GM12878 (cell line): ENCODE results near the gene CXCL8. TPM values are rescaled to one million over a fixed set of nuclear protein-coding genes. Genes with fewer than 3 reads are reported as not detected.
A peak's percentile ranks its signal among the peaks of the same experiment; 100 is the strongest.

Experiments
- ATAC-seq: fragments of 200-7000 bp; cut with Tn5 transposase; 3 replicates; pipeline ENCODE4 v1.9.1; 2020; ENCODE audit warnings: mild to moderate bottlenecking, moderate library complexity
- BruUV-seq: library from RNA; stranded (reverse); fragments of 400-500 nt; replicated peaks from 2 replicates; lab custom pipeline; 2021; lab: Mats Ljungman, UMichigan
- CTCF ChIA-PET: fragments of 300-600 bp; sonication (Branson Sonifier 250); formaldehyde crosslinking; extraction: SDS; loops from one replicate; lab custom pipeline; 2021; ENCODE audit warnings: inconsistent platforms; lab: Yijun Ruan, JAX
- POLR2A ChIA-PET: fragments of 350-600 bp; formaldehyde crosslinking; extraction: SDS; loops from one replicate; lab custom pipeline; 2021; ENCODE audit warnings: inconsistent platforms; lab: Charles Lee
- RAD21 ChIA-PET: fragments of 300-600 bp; sonication (Branson Sonifier 250); formaldehyde crosslinking; loops from one replicate; lab custom pipeline; 2023; ENCODE audit warnings: antibody characterized with exemption; ENCODE audit not compliant: unreplicated experiment; lab: Charles Lee
- SMC1A ChIA-PET: fragments of 300-600 bp; sonication (Branson Sonifier 250); formaldehyde crosslinking; loops from one replicate; lab custom pipeline; 2023; ENCODE audit not compliant: unreplicated experiment, uncharacterized antibody; lab: Charles Lee
- DNase-seq: peaks from one replicate; pipeline ENCODE4 v3.0.0-alpha.2; 2011; ENCODE audit warnings: low read depth, low spot score
- FAIRE-seq: peaks from 3 replicates; lab custom pipeline; 2011; peaks lifted over from hg19 to GRCh38; lab: Jason Lieb, UNC
- H2AFZ ChIP-seq: 2 replicates; pipeline ENCODE4 v1.6.0; 2011; ENCODE audit warnings: low read depth, low read length, control low read depth; ENCODE audit not compliant: control insufficient read depth
- H3K27ac ChIP-seq: 2 replicates; pipeline ENCODE4 v1.5.1; 2011; ENCODE audit warnings: control low read depth; ENCODE audit not compliant: control insufficient read depth, insufficient read depth
- H3K27me3 ChIP-seq, 2 experiments: replicated peaks in 1 of 2; 2 replicates each; pipeline versions ENCODE4 v1.6.0 to v1.6.1; 2011; ENCODE audit warnings: low read length in 1 of 2; ENCODE audit not compliant: control insufficient read depth in 2 of 2, insufficient read depth in 2 of 2
- H3K36me3 ChIP-seq, 2 experiments: 2 replicates each; pipeline ENCODE4 v1.5.1; 2011; ENCODE audit warnings: low read length in 1 of 2; ENCODE audit not compliant: control insufficient read depth in 2 of 2, insufficient read depth in 2 of 2
- H3K4me1 ChIP-seq: 2 replicates; pipeline ENCODE4 v1.6.1; 2011; ENCODE audit warnings: mild to moderate bottlenecking, low read length, moderate library complexity, mixed read lengths; ENCODE audit not compliant: control insufficient read depth, insufficient read depth
- H3K4me2 ChIP-seq: 2 replicates; pipeline ENCODE4 v1.6.0; 2011; ENCODE audit warnings: control low read depth; ENCODE audit not compliant: control insufficient read depth, insufficient read depth
- H3K4me3 ChIP-seq: fragments of 200-600 bp; sonication (generic); 2 replicates; pipeline ENCODE4 v1.5.1; 2016
- H3K79me2 ChIP-seq: 2 replicates; pipeline ENCODE4 v1.6.0; 2011; ENCODE audit warnings: low read length; ENCODE audit not compliant: control insufficient read depth, insufficient read depth
- H3K9ac ChIP-seq: 2 replicates; pipeline ENCODE4 v1.8.0; 2011; ENCODE audit warnings: low read length, control low read depth, mixed read lengths; ENCODE audit not compliant: control insufficient read depth, insufficient read depth
- H3K9me3 ChIP-seq: replicated peaks from 3 replicates; pipeline ENCODE4 v1.5.1; 2011; ENCODE audit warnings: mild to moderate bottlenecking, low read length; ENCODE audit not compliant: control insufficient read depth, insufficient read depth
- H4K20me1 ChIP-seq: 2 replicates; pipeline ENCODE4 v1.6.0; 2011; ENCODE audit not compliant: control insufficient read depth, insufficient read depth
- EGR1 ChIP-seq, 2 experiments: IDR thresholded peaks; 1 replicate in 1 of 2; 2 replicates in 1 of 2; pipeline ENCODE4 v1.6.1; 2011 to 2012; ENCODE audit warnings: low read depth in 2 of 2, low read length in 2 of 2, borderline replicate concordance in 1 of 2, mild to moderate bottlenecking in 1 of 2, moderate library complexity in 1 of 2
- MEF2A ChIP-seq: IDR thresholded peaks from 2 replicates; pipeline ENCODE4 v1.6.1; 2011; ENCODE audit warnings: low read depth, mild to moderate bottlenecking, low read length, moderate library complexity; ENCODE audit not compliant: insufficient read depth
- SMAD5 ChIP-seq: IDR thresholded peaks from 2 replicates; pipeline ENCODE4 v1.6.1; 2016; ENCODE audit warnings: antibody characterized with exemption, low read depth
- SPI1 ChIP-seq: IDR thresholded peaks from 2 replicates; pipeline ENCODE4 v1.6.1; 2011; ENCODE audit warnings: low read depth, mild to moderate bottlenecking, low read length, moderate library complexity, borderline replicate concordance; ENCODE audit not compliant: insufficient read depth
- WGBS: methylation state at CpG from one replicate; pipeline ENCODE4 v1.1.6; 2016; ENCODE audit warnings: low lambda C conversion rate; ENCODE audit not compliant: insufficient replicate concordance, insufficient coverage; ENCODE audit errors: missing lambda C conversion rate; 5-methylcytosine and 5-hydroxymethylcytosine counted together
- in situ Hi-C: fragments of 300-500 bp; cut with MboI; formaldehyde crosslinking; loops from 9 replicates; pipeline ENCODE4 v1.14.3; 2018; ENCODE audit warnings: mixed read lengths
- intact Hi-C: fragments of 100-400 bp; cut with micrococcal nuclease; formaldehyde crosslinking; loops from one replicate; pipeline ENCODE4 v1.14.2; 2022; ENCODE audit not compliant: unreplicated experiment
- polyA plus RNA-seq, 11 experiments: library from polyadenylated mRNA; depleted of rRNA in 4 of 11; unstranded in 6 of 11; stranded (reverse) in 5 of 11; fragments of >200 nt; fragmentation: Nextera tagmentation in 4 of 11; fragmentation: Illumina TruSeq in 1 of 11; extraction: Ambion mirVana in 4 of 11; extraction: Trizol in 1 of 11; gene quantifications; 1 replicate in 1 of 11; 2 replicates in 10 of 11; pipeline versions ENCODE4 v1.2.1 to v1.2.3, GENCODE V29; 2011 to 2016; ENCODE audit warnings: inconsistent platforms in 2 of 11, missing spikeins in 2 of 11, low read depth in 1 of 11
- total RNA-seq, 4 experiments: library from RNA; depleted of rRNA in 3 of 4; stranded (reverse); fragments of >200 nt in 3 of 4; fragmentation: Illumina TruSeq in 1 of 4; extraction: Trizol in 1 of 4; gene quantifications; 2 replicates each; pipeline versions ENCODE4 v1.2.1 to v1.2.3, GENCODE V29; 2013 to 2021

CXCL8 gene
- total and polyA plus RNA-seq, 10 of the 15 experiments (the other 5 are each of a cell fraction or from before 2014, with no cell fraction given), result 0.09 to 0.36 (median 0.19) TPM; not detected in 1

DNA sequence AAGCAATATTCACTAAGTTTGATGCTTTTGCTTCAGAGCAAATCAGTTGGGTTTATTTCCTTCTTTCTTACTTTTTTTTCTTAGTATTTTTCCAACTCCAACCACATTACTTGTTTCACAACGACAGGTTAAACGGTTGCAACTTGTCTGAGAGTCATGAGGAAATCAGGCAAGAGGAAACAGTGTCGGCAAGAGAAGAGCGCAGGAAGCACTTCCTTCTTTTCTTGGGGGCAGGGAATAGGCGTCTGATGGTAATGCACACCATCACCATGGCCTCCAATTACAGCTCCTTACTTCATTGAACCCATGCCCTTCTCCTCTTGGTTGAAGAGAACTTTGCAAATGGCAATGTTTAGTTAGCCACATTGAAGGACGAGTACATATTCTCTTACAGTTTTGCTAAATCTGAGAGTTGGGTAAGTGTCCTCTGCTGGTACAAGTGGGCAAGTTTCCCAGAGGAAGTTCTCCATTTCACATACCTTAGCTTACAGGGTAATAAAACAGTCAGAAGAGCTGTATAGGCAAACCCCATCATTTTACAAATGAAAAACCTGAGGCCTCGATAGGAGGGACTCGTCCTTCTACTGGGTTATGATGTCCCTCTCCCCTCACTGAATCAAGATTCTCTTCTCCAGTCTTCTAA is 8.3 kb upstream of the CXCL8 start:
- Histone ChIP-seq H3K36me3 (no peaks in the 10 kb centered on the region), H3K79me2 (no peaks in the 10 kb centered on the region), H3K27me3 (no peaks in the 10 kb centered on the region), H3K4me3 (no peak overlapping the region), H3K27ac (no peak overlapping the region), H3K9ac (no peak overlapping the region), H2AFZ (peak overlapping the region; percentile 23; the same call in 1 of the 2 replicates), H3K9me3 (no peaks in the 10 kb centered on the region; the same call in 1 of the 3 replicates), H3K4me2 (no peak overlapping the region), H4K20me1 (no peaks in the 10 kb centered on the region), H3K4me1 (peaks cover 22% of the 10 kb centered on the region)
- no peak for DNase-seq
- POLR2A ChIA-PET, result no interaction called here
- no TSS peak for BruUV-seq
- no peak for FAIRE-seq
- in situ Hi-C loops, result no loop called here
- RAD21 ChIA-PET, result interaction anchor here (0.8 to 1.5 kb wide), 2 partner anchors 133 to 388 kb away, joined by 3 to 4 read pairs; no protein-coding TSS in a partner anchor
- ATAC-seq, result no peak
- TF ChIP-seq EGR1 (IDR thresholded peaks at IDR 0.05; ENCODE audit: borderline replicate concordance in 1 of 2, low read depth in 2 of 2, low read length in 2 of 2), result no peak
- TF ChIP-seq MEF2A, result no peak
- peak; percentile 56; the same call in 1 of the 2 replicates for TF ChIP-seq SPI1
- TF ChIP-seq SMAD5, result no peak
- CTCF ChIA-PET, result interaction anchor here (0.9 kb wide), 1 partner anchor 17 kb away, joined by 3 read pairs; no protein-coding TSS in a partner anchor
- intact Hi-C loops, result loop anchor here (5.0 kb wide), 1 partner anchor 145 kb away; no protein-coding TSS in a partner anchor
- WGBS, result 44% methylated on average over 8 of the region's 8 CpGs
- SMC1A ChIA-PET, result interaction anchor here (1.0 to 1.1 kb wide), 2 partner anchors 9 to 215 kb away, joined by 3 to 4 read pairs; no protein-coding TSS in a partner anchor
